ENCODE measurements around the gene ATP11A.

The ATP11A gene

DNA sequence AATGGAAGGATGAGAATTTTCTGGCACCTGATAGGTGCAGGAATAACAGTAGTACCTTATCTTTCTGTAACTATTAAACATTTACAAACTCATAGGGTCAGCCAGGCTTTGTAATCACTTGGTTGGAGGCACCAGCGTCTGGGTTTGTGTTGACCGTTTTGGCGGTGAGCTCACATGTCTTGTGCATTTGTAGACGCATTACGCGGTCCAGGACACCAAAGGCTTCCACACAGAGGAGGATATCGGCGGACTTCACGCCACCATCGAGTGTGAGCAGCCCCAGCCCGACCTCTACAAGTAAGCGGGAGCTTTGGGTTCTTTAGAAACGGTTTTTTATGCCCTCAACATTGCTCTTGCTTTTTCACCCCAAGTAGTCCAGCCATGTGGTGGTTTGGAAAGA lies 129.3 kb downstream of the ATP11A start:
- Mint-ChIP-seq H3K36me3 (peaks cover 28% of the 10 kb centered on the region), H3K27me3 (no peaks in the 10 kb centered on the region), H3K4me1 (no peaks in the 10 kb centered on the region), H3K27ac (no peak overlapping the region), H3K4me3 (no peak overlapping the region), H3K9me3 (no peaks in the 10 kb centered on the region)

DNA sequence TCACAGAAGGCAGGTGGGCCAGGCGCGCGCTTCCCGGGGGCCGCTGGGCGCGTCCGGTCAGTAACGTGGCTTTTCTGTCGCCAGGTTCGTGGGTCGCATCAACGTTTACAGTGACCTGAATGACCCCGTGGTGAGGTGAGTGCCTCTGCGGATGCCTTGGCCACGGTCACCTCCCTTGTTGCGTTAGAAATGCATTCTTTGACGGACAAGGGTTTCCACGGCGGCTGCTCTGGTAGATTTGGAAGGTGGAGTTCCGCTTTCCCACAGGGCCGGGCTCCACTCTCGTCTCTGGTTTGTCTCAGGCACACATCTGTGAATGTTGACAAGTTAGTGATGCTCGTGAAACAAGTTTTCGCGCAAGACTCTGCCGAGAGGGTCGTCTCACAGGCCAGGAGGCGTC lies 130.0 kb downstream of the ATP11A start:
- no peak overlapping the region for H3K27ac Mint-ChIP-seq
- H3K27me3 Mint-ChIP-seq, result no peaks in the 10 kb centered on the region
- peaks cover 24% of the 10 kb centered on the region for H3K36me3 Mint-ChIP-seq
- H3K4me3 Mint-ChIP-seq, result no peak overlapping the region
- no peaks in the 10 kb centered on the region for H3K4me1 Mint-ChIP-seq
- no peaks in the 10 kb centered on the region for H3K9me3 Mint-ChIP-seq

DNA sequence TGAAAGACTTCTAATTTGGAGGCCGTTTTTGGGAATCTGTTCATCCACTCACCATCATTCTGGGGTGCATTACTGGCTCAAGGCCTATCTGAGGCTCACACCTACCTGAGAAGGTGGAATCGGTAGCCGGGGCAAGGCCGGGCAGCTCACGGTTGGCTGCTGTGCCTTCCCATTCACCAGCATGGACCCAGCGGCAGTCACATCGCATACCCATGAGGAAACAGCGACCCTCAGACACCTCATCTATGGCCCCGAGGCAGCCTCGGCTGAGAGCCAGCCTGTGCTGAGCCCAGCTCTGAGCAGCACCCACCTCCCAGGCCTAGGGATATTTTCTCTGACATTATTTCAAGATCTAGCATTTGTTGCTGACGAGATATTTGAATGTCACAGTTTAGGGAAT lies 130.5 kb downstream of the ATP11A start:
- Mint-ChIP-seq H3K27ac (no peak overlapping the region), H3K4me1 (no peaks in the 10 kb centered on the region), H3K27me3 (no peaks in the 10 kb centered on the region), H3K36me3 (peaks cover 21% of the 10 kb centered on the region), H3K4me3 (no peak overlapping the region), H3K9me3 (no peaks in the 10 kb centered on the region)

DNA sequence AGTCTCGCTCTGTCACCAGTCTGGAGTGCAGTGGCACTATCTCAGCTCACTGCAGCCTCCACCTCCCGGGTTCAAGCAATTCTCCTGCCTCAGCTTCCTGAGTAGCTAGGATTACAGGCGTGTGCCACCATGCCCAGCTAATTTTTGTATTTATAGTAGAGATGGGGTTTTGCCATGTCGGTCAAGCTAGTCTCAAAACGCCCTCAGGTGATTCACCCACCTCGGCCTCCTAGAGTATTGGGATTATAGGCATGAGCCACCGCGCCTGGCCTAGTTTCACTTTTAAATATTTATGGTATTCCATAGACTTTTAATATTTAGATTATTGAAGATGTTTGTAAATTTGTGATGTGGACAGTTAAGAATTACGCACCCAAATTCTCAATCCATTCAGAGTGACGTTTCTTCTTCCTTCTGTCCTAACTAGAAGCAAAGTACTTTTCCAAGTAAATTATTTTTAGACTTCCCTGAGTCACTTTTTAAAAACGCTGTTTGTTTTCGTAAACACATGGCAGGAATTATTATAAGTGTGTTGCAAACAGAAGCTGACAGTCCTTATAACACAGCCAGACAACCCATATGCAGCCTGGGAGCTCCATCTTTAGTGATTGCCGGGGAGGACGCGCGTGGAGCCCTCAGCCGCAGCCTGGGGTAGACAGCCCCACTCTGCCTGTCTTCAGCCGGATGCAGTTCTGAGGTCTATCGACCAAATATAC lies 131.7 kb downstream of the ATP11A start:
- Mint-ChIP-seq H3K36me3 (peaks cover 13% of the 10 kb centered on the region), H3K9me3 (no peaks in the 10 kb centered on the region), H3K27me3 (no peaks in the 10 kb centered on the region), H3K4me1 (no peaks in the 10 kb centered on the region), H3K27ac (no peak overlapping the region), H3K4me3 (no peak overlapping the region)

DNA sequence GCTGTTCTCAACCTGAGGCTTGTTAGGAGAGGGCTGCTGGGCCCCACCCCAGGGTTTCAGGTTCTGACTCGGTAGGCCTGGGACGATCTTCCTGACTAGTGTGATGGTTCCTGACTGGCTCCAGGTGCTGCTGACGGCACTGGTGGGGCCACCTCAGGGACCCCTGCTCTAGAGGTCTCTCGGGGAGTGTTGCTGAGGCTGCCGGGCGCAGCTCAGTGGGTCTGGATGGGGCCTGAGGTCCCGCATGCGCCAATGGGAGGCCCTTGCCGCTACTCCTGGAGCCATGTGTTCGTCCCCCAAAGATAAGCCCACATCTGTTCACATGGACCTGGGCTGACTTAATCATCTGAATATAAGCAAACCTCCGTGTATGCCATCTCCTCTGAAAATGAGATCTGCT lies 133.0 kb downstream of the ATP11A start:
- Mint-ChIP-seq H3K4me1 (no peaks in the 10 kb centered on the region), H3K4me3 (no peak overlapping the region), H3K36me3 (peaks cover 8% of the 10 kb centered on the region), H3K27ac (peak overlapping the region; percentile 35), H3K9me3 (no peaks in the 10 kb centered on the region), H3K27me3 (no peaks in the 10 kb centered on the region)

DNA sequence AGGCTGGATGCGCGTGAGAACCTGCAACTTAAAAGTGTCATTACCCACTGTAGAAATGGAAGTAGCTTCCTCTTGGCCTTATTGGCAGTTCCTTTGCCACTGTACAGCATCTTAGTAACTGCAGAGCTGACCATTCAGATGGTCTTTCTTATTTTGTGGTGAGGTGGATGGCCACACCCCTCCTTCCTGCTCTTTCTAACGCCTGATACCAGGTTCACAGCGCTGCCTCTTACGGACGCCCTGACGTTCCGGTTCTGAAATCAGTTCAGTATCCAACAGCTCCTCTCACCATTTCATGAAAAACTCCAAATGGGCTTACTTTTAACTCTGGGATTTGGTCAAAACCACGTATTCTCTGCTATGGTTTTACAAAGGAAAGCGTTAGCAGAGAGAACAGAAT lies 134.6 kb downstream of the ATP11A start:
- Mint-ChIP-seq H3K27ac (no peak overlapping the region), H3K4me1 (no peaks in the 10 kb centered on the region)

DNA sequence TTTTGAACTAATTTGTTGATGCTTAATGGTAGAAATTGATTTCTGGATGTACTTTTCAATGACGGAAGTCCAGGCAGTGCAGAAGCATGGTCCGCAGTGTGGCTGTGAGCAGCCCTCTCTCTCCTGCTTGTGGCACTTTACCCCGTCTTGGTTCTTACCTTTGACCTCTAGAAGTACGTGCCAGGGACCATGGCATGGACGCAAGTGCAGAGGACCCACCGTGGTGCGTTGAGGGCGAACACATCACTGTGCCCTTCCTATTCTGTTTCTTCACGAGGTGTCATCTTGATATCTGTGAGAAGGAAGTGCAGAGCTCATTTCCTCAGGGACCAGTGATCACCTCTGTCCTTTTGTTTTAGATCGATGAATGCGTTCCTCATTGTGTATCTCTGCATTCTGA lies 135.2 kb downstream of the ATP11A start:
- Mint-ChIP-seq H3K27ac (no peak overlapping the region), H3K4me1 (no peaks in the 10 kb centered on the region), H3K36me3 (peaks cover 3% of the 10 kb centered on the region), H3K27me3 (no peaks in the 10 kb centered on the region), H3K4me3 (no peak overlapping the region), H3K9me3 (no peaks in the 10 kb centered on the region)

More for the DNA sequence above, 134.6 kb downstream of the ATP11A start:
- Mint-ChIP-seq H3K4me3 (no peak overlapping the region), H3K9me3 (no peaks in the 10 kb centered on the region), H3K36me3 (peaks cover 3% of the 10 kb centered on the region), H3K27me3 (no peaks in the 10 kb centered on the region)

DNA sequence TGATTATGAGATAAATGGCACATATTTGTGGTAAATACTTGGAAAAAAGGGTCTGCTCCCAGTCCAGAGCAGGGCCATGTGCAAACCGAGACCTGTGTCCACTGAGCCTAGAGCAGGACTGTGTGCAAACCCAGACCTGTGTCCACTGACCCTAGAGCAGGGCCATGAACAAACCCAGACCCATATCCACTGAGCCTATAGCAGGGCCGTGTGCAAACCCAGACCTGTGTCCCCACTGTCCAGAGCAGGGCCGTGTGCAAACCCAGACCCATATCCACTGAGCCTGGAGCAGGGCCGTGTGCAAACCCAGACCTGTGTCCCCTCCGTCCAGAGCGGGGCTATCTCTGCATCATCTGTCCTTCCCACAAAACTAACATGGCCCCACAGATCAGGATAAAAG lies 136.0 kb downstream of the ATP11A start:
- Mint-ChIP-seq H3K36me3 (peaks cover 3% of the 10 kb centered on the region), H3K27me3 (no peaks in the 10 kb centered on the region), H3K27ac (no peak overlapping the region), H3K4me1 (no peaks in the 10 kb centered on the region), H3K9me3 (no peaks in the 10 kb centered on the region), H3K4me3 (no peak overlapping the region)

DNA sequence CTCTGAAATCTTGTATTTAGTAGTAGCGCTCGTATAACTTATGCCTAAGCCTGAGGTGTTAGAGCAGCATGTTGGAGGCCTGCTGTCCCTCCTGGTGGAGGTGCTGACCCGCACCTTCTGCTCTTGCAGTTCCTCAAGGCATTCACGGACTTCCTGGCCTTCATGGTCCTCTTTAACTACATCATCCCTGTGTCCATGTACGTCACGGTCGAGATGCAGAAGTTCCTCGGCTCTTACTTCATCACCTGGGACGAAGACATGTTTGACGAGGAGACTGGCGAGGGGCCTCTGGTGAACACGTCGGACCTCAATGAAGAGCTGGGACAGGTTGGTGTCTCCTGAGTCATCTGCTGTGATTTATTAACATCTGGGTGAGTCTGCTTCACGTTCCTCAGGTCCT lies 136.7 kb downstream of the ATP11A start:
- Mint-ChIP-seq H3K4me1 (no peaks in the 10 kb centered on the region), H3K9me3 (no peaks in the 10 kb centered on the region), H3K27me3 (no peaks in the 10 kb centered on the region), H3K27ac (no peak overlapping the region), H3K4me3 (no peak overlapping the region), H3K36me3 (peaks cover 3% of the 10 kb centered on the region)

DNA sequence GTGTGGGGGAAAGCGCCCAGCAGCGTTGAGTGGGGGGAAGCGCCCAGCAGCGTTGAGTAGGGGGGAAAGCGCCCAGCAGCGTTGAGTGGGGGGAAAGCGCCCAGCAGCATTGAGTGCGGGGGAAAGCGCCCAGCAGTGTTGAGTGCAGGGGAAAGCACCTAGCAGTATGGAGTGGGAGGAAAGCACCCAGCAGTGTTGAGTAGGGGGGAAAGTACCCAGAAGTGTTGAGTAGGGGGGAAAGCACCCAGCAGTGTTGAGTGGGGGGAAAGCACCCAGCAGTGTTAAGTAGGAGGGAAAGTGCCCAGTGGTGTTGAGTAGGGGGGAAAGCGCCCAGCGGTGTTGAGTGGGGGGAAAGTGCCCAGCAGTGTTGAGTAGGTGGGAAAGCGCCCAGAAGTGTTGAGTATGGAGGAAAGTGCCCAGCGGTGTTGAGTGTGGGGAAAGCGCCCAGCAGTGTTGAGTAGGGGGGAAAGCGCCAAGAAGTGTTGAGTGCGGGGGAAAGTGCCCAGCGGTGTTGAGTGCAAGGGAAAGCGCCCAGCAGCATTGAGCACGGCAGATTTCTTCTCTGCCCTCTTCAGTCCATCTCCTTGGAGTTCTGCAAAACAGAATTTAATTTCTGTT lies 138.4 kb downstream of the ATP11A start:
- Mint-ChIP-seq H3K9me3 (no peaks in the 10 kb centered on the region), H3K4me3 (no peak overlapping the region), H3K27ac (no peak overlapping the region), H3K27me3 (no peaks in the 10 kb centered on the region), H3K4me1 (no peaks in the 10 kb centered on the region), H3K36me3 (peaks cover 13% of the 10 kb centered on the region)

DNA sequence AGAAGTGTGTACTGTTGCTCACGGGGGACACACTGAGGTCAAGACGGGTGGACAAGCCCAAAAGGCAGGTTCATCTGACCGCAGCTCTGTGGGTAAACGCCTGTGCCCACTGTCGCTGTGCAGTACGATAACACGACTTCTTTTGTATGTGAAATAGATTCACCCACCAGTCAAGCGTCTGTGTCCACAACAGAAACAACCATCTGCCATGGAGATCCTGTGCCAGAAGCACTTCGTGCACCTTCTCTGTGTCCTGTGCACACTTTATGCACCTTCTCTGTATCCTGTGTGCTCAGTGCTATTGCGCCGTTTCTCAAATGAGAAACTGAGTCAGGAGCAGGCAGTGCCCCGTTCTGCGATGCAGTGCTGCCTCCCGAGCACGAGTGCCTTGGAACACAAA lies 138.9 kb downstream of the ATP11A start:
- H3K27me3 Mint-ChIP-seq, result no peaks in the 10 kb centered on the region
- no peak overlapping the region for H3K27ac Mint-ChIP-seq
- no peaks in the 10 kb centered on the region for H3K9me3 Mint-ChIP-seq
- no peaks in the 10 kb centered on the region for H3K4me1 Mint-ChIP-seq
- H3K36me3 Mint-ChIP-seq, result peaks cover 15% of the 10 kb centered on the region
- H3K4me3 Mint-ChIP-seq, result no peak overlapping the region

DNA sequence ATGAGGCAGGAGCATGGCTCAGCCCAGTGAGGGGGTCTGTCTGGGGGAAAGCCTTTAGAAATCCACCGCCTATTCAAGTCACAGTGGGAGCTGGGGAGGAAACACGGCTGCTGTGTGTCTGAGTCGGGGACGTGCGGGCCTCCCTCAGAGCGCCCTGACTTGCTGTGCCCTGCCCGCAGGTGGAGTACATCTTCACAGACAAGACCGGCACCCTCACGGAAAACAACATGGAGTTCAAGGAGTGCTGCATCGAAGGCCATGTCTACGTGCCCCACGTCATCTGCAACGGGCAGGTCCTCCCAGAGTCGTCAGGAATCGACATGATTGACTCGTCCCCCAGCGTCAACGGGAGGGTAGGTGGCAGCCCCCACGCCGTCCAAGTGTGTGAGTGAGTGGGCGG lies 141.4 kb downstream of the ATP11A start:
- Mint-ChIP-seq H3K27ac (no peak overlapping the region), H3K27me3 (no peaks in the 10 kb centered on the region), H3K4me1 (no peaks in the 10 kb centered on the region), H3K36me3 (peaks cover 13% of the 10 kb centered on the region), H3K4me3 (no peak overlapping the region), H3K9me3 (no peaks in the 10 kb centered on the region)

DNA sequence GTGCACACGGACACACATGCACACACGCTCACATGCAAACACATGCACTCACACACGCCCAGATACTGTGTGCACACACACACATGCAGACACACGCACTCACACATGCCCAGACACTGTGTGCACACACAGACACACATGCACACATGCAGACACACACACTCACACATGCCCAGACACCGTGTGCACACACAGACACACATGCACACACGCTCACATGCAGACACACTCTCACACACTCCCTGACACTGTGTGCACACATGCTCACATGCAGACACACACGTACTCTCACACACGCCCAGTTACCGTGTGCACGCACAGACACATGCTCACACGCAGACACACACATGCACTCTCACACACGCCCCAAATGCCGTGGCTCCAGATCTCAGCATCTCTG lies 142.0 kb downstream of the ATP11A start:
- Mint-ChIP-seq H3K9me3 (no peaks in the 10 kb centered on the region), H3K27me3 (no peaks in the 10 kb centered on the region), H3K36me3 (peaks cover 13% of the 10 kb centered on the region), H3K4me1 (no peaks in the 10 kb centered on the region), H3K4me3 (no peak overlapping the region), H3K27ac (no peak overlapping the region)

DNA sequence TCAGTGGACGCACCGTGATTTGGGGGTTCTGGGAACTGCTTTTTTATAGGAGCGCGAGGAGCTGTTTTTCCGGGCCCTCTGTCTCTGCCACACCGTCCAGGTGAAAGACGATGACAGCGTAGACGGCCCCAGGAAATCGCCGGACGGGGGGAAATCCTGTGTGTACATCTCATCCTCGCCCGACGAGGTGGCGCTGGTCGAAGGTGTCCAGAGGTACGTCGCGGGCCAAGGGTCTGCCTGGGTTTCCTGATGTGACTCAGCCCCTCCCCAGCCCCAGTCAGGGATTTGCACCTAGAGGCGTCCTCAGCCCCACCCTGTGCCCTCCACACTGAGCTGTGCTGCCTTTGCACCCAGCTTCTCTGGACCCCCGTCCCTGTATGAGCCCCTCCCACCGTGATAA lies 143.0 kb downstream of the ATP11A start:
- Mint-ChIP-seq H3K27me3 (no peaks in the 10 kb centered on the region), H3K36me3 (peaks cover 14% of the 10 kb centered on the region), H3K27ac (no peak overlapping the region), H3K4me3 (no peak overlapping the region), H3K4me1 (no peaks in the 10 kb centered on the region), H3K9me3 (no peaks in the 10 kb centered on the region)

DNA sequence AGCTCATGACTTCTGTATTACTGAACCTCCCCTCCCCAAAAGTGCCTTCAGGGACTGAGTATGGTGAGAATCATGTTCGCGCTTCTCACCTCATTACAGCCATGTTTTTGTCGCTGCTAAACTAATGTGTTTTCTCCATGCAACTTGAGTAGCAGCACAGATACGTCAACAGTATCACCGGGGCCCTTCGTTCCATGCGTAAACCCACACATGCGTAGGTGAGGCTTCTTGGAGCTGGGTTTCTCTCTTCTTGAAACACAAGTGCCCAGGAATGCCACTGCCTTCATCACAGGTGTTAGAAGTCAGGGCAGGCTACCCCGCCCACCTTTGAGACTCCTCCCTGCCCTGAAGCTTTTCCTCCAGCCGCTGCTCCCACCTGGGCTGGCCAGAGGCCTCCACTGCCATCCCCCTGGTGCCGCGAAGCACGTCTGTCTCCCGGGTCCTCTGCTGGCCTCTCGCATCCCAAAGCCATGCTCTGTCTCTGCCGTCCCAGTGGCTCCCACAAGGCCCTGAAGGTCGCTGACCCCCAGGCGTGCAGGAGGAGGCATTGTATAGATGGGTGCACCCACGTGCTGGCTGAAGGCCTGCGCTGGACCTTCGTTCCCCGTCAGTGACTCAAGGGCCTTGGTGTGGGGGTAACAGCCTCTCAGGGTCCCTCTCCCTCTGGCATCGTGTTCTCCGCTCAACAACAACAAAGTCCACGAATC lies 143.9 kb downstream of the ATP11A start:
- Mint-ChIP-seq H3K27me3 (no peaks in the 10 kb centered on the region), H3K36me3 (peaks cover 16% of the 10 kb centered on the region), H3K9me3 (no peaks in the 10 kb centered on the region), H3K27ac (no peak overlapping the region), H3K4me1 (no peaks in the 10 kb centered on the region), H3K4me3 (no peak overlapping the region)

DNA sequence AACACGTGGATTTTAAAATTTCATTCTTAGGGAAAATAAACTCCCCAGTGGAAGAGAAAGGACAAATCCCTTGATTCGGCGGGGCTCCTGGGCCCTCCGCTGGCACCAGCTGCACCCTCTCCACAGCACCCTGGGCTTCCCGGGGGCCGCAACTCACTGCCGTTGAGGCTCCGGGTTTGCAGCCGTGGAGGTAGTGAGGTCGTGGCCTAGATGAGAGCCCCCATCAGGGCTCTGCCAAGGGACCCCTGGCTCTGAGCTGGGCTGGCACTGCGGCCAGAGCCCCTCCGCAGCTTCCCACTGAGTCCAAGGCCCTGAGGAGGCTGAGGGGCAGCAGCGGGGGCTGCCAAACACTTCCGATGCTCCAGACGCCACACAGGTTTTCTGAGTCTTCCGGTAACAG lies 145.5 kb downstream of the ATP11A start:
- no peaks in the 10 kb centered on the region for H3K27me3 Mint-ChIP-seq
- no peaks in the 10 kb centered on the region for H3K4me1 Mint-ChIP-seq
- peaks cover 19% of the 10 kb centered on the region for H3K36me3 Mint-ChIP-seq
- H3K9me3 Mint-ChIP-seq, result no peaks in the 10 kb centered on the region
- H3K4me3 Mint-ChIP-seq, result no peak overlapping the region
- H3K27ac Mint-ChIP-seq, result no peak overlapping the region
